ENCODE measurements around the gene MTHFS. TPM values are rescaled to one million over a fixed set of nuclear protein-coding genes. Genes with fewer than 3 reads are reported as not detected.

The MTHFS gene
- total RNA-seq, 1 donor from 2014 or later: 3.8 TPM

GRCh38 chr15:79828447-79828846, 68.4 kb downstream of the MTHFS start:
- peaks cover 1% of the 10 kb centered on the region for H3K9me3 Mint-ChIP-seq (ENCODE audit: unreplicated experiment)
- peaks cover 5% of the 10 kb centered on the region for H3K36me3 Mint-ChIP-seq (ENCODE audit: unreplicated experiment)
- no peak for DNase-seq
- H3K4me3 Mint-ChIP-seq (ENCODE audit: unreplicated experiment): no peak overlapping the region
- no peaks in the 10 kb centered on the region for H3K4me1 Mint-ChIP-seq (ENCODE audit: low read depth, unreplicated experiment)
- no peak for TF ChIP-seq CTCF (IDR thresholded peaks at IDR 0.05; ENCODE audit: partially characterized antibody, unreplicated experiment)
- no peak overlapping the region for H3K27ac Mint-ChIP-seq (ENCODE audit: unreplicated experiment)
- peaks cover 2% of the 10 kb centered on the region for H3K27me3 Mint-ChIP-seq (ENCODE audit: unreplicated experiment)

GRCh38 chr15:79826800-79827199, 70.0 kb downstream of the MTHFS start:
- no peak overlapping the region for H3K4me3 Mint-ChIP-seq (ENCODE audit: unreplicated experiment)
- H3K36me3 Mint-ChIP-seq (ENCODE audit: unreplicated experiment): peaks cover 5% of the 10 kb centered on the region
- DNase-seq: no peak
- no peak for TF ChIP-seq CTCF (IDR thresholded peaks at IDR 0.05; ENCODE audit: partially characterized antibody, unreplicated experiment)
- H3K4me1 Mint-ChIP-seq (ENCODE audit: low read depth, unreplicated experiment): no peaks in the 10 kb centered on the region
- no peak overlapping the region for H3K27ac Mint-ChIP-seq (ENCODE audit: unreplicated experiment)
- H3K27me3 Mint-ChIP-seq (ENCODE audit: unreplicated experiment): peaks cover under 1% of the 10 kb centered on the region
- no peaks in the 10 kb centered on the region for H3K9me3 Mint-ChIP-seq (ENCODE audit: unreplicated experiment)

GRCh38 chr15:79824136-79824701, 72.6 kb downstream of the MTHFS start:
- Mint-ChIP-seq H3K36me3 (ENCODE audit: unreplicated experiment) (peaks cover 13% of the 10 kb centered on the region), H3K9me3 (ENCODE audit: unreplicated experiment) (peaks cover 1% of the 10 kb centered on the region), H3K4me3 (ENCODE audit: unreplicated experiment) (no peak overlapping the region), H3K27me3 (ENCODE audit: unreplicated experiment) (no peaks in the 10 kb centered on the region), H3K27ac (ENCODE audit: unreplicated experiment) (no peak overlapping the region), H3K4me1 (ENCODE audit: low read depth, unreplicated experiment) (no peaks in the 10 kb centered on the region)
- no peak for DNase-seq
- TF ChIP-seq CTCF (IDR thresholded peaks at IDR 0.05; ENCODE audit: partially characterized antibody, unreplicated experiment): no peak

GRCh38 chr15:79820820-79821219, 76.0 kb downstream of the MTHFS start:
- no peak overlapping the region for H3K27ac Mint-ChIP-seq (ENCODE audit: unreplicated experiment)
- peaks cover 1% of the 10 kb centered on the region for H3K9me3 Mint-ChIP-seq (ENCODE audit: unreplicated experiment)

More at GRCh38 chr15:79820820-79821219, 76.0 kb downstream of the MTHFS start:
- Mint-ChIP-seq H3K4me1 (ENCODE audit: low read depth, unreplicated experiment) (peaks cover 15% of the 10 kb centered on the region), H3K4me3 (ENCODE audit: unreplicated experiment) (no peak overlapping the region), H3K36me3 (ENCODE audit: unreplicated experiment) (peaks cover 8% of the 10 kb centered on the region), H3K27me3 (ENCODE audit: unreplicated experiment) (no peaks in the 10 kb centered on the region)
- no peak for TF ChIP-seq CTCF (IDR thresholded peaks at IDR 0.05; ENCODE audit: partially characterized antibody, unreplicated experiment)
- DNase-seq: no peak

Measured in glutamatergic neuron (in vitro differentiated cells).